ENCODE measurements around the gene SYTL1.

SYTL1 gene

GRCh38 chr1:27321813-27322568 is 19.8 kb upstream of the SYTL1 start, which contains the start of gene TMEM222:
Gene TMEM222, plus strand, starts transcription at chr1:27322163. Its CDS starts 35 bp downstream, at chr1:27322198.
- peak; percentile 93 for DNase-seq

DNA sequence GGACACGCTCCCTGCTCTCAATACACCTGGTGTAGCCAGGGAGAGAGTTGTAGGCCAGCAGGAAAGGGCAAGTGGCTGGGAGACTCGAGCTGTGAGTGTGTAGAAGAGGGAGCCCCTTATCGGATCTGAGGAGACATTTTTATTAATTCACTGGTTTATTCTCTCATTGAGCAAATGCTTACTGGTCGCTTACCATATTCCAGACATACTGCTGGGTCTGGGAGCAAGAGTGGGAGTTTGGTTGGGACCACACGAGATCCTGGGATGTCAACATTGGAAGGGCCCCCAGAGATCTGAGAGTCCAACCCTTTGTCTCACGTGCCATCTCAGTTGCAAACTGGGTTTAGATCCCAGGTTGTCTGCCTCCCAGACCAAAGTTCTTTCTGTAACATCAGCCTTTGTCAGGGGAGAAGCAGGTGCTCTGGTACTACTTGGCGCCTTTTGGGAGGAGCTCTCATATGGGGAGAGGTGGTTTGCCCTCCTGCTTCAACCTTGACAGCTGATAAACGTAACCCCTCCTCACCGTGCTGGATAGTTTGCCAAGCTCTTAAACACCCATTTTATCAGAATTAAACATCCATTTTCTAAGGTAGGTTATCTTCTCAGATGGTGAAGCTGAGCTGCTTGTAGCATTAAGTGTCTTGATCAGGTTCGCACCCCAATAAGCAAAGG is 19.1 kb upstream of the SYTL1 start:
- DNase-seq, result no peak

DNA sequence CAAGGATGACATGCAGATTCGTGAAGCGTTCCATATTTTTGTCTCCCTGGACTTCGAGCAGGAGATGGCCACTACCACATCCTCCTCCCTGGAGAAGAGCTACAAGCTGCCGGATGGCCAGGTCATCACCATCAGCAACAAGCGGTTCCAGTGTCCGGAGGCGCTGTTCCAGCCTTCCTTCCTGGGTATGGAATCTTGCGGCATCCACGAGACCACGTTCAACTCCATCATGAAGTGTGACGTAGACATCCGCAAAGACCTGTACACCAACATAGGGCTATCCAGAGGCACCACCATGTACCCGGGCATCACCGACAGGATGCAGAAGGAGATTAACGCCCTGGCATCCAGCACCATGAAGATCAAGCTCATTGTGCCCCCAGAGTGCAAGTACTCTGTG is 16.5 kb upstream of the SYTL1 start:
- DNase-seq, result no peak

- DNase-seq, result no peak
Observed at GRCh38 chr1:27327964-27328363, 13.9 kb upstream of the SYTL1 start.

DNA sequence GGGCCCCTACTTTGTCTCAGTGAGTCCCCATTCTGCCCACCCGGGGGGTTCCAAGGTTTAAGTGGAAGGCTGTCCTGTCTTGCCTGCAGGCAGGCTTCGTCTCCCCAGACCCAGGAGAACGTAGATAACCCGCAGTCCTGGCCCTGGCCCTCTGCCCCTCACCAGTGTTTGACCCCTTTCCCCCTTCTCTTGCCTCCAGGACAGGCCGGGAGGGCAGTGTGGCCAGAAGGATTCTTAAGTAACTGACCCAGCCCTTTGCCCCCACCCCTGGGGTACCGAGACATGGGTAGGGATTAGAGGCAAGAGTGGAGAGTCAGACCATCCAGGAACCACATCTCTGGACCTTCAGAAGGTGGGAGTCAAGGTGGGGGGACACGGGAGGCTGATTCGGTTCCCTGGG is 11.0 kb upstream of the SYTL1 start:
- no peak for DNase-seq

DNA sequence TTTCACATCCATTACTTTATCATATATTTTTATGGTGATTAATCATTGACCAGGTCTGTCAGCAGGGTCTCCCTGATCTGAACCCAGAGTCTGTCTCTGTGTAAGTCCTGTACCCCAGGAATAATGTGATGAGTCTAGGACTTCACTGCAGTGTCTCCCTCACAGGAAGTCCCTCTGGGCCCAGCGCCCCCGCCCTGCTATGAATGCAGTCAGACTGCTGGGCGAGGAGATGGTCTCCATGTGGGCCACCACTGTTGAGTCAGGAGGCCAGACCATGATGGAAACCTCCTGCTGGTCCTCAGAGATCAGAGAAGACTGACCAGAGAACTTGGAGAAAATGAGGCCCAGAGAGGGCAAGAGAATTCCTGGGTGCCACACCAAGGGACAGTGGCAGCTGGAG is 10.4 kb upstream of the SYTL1 start:
- no peak for DNase-seq

- DNase-seq, result no peak
Observed at GRCh38 chr1:27331922-27332321, 9.9 kb upstream of the SYTL1 start.

- DNase-seq, result peak in 1 of 2 experiments; percentile 27
Observed at GRCh38 chr1:27332536-27333281, 9.1 kb upstream of the SYTL1 start.

- DNase-seq, result no peak
Observed at GRCh38 chr1:27333717-27334279, 8.0 kb upstream of the SYTL1 start.

DNA sequence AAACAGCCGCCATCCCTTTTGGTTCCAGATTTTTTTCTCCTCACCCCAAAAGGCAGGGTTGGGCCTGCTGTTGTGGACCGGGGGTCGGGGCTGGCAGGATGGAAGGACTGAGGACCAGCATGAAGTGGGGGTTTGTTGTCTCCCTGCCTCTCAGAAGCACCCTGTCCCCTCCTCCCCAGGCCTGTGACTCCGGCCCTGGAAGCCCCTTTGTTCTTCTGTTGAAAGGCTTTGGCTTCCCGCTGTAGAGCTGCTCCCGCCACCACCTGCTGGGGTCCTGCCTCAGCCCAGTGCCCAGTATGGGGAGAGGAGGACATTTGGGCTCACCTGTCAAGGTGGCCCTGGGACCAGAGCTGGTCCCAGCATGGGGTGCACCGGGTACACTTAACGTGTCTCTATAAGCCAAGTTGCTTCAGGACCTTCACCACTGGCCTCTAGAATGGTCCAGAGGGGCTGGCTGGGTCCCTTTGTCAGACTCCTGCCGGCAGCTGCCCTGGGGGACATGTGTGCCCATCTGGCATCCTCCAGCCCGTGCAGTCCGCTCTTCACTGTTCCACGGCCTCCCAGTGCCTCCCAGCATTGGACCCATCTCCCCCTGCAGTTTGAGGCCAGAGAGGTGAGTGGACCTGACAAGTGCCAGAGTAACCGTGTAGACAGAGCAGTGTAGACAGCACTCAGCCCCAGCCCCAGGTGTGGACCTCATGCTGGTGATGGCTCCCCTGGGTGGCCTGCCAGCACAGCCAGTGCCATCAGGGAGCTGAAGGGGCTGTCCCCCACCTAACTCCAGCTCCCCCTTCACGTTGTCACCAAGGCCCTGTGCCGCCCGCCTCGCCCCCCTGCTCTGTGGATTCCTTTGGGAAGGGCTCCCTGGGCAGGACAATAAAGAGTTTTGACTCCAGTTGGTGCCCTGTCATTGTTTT is 6.1 kb upstream of the SYTL1 start:
- no peak for DNase-seq

GRCh38 chr1:27336756-27337155 is 5.1 kb upstream of the SYTL1 start:
- no peak for DNase-seq

DNA sequence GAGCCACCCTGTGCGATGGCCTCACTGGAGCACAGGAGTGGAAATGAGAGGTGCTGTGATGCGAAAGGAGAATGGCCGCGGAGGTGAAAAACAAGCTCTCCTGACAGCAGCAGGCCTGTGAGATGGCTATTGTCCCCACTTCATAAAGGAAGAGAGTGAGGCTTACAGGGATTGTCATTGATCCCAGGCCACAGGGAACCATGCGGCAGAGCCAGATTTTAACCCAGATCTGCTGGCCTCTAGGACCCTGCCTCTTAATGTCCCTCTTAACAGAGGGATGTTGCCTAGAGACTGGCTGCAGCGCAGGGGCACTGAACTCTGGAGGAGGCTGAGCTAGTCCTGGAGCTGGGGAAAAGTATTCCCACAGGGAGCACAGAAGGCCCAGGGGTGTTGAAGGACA is 3.1 kb upstream of the SYTL1 start:
- DNase-seq, result no peak

- DNase-seq, result peak in 1 of 2 experiments; percentile 45
Observed at GRCh38 chr1:27339213-27339612, 2.6 kb upstream of the SYTL1 start.

DNA sequence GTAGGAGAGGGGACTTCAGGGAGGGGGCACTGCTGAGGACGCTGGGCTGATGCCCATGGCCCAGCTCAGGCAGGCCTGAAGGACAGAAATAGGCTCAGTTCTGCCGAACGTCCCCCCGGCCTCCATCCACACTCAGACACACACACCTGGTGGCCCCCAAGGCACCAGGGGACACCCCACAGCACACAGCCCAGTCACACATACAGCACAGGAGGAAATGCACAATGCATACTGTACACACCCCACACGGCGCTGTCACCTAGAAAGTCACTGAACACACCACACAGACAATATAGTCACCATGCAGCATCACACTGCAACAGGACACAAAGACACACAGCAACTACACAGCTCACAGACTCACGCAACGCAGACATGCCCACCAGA is 562 bp downstream of the SYTL1 start:
- DNase-seq, result no peak

GRCh38 chr1:27342778-27343638 is 1.2 kb downstream of the SYTL1 start:
- peak in 1 of 2 experiments; percentile 41 for DNase-seq

GRCh38 chr1:27343639-27344025 is 1.8 kb downstream of the SYTL1 start:
- DNase-seq, result peak in 1 of 2 experiments; percentile 33

- DNase-seq, result no peak
Observed at GRCh38 chr1:27345272-27345671, 3.5 kb downstream of the SYTL1 start.

DNA sequence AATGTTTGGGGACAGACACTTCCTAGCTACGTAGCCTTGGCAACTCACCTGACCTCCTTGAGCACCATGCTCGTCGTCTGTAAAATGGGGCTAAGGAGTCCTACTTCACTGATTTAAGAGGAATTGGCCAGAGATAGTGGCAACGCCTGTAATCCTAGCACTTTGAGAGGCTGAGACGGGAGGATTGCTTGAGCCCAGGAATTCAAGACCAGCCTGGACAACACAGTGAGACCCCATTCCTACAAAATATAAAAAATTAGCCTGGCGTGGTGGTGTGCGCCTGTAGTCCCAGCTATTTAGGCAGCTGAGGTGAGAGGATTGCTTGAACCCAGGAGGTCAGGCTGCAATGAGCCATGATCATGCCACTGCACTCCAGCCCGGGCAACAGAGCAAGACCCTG is 4.5 kb downstream of the SYTL1 start:
- DNase-seq, result no peak

DNA sequence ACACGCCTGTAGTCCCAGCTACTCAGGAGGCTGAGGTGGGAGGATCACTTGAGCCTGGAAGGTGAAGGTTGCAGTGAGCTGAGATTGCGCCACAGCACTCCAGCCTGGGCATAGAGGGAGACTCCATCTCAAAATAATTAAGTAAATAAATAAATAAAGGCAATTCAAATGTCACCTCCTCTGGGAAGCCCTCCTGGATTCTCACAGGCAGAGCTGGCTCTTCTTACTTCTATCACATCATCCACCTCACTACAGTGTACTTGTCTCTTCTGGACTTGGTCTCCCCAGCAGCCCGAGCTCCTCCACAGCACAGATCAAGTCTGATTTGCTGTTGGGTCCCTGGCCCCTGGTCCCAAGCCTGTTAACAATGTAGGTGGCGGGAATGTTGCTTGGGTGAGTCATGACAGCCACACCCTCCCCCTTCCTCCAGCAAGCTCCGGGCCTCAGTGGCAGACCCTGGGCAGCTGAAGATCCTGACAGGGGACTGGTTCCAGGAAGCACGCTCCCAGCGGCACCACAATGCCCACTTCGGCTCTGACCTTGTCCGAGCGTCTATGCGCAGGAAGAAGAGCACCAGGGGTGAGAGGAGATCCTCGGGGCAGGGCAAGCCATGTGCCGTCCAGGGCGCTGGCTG is 5.3 kb downstream of the SYTL1 start:
- DNase-seq, result no peak

GRCh38 chr1:27348861-27349783 is 7.3 kb downstream of the SYTL1 start:
- peak; percentile 33 to 53 for DNase-seq

Data from NCI-H524 (cell line).